Activated CD4-positive, alpha-beta T cell treated with anti-CD3 and anti-CD28 coated beads, Interleukin-2, amount 50 U/mL, for 4 hours (primary cell): ENCODE data around the gene MEIOSIN.

Source experiments
- DNase-seq, 2 experiments: peaks; one replicate each; pipeline ENCODE4 v3.0.0-alpha.2; 2020

Gene MEIOSIN

DNA sequence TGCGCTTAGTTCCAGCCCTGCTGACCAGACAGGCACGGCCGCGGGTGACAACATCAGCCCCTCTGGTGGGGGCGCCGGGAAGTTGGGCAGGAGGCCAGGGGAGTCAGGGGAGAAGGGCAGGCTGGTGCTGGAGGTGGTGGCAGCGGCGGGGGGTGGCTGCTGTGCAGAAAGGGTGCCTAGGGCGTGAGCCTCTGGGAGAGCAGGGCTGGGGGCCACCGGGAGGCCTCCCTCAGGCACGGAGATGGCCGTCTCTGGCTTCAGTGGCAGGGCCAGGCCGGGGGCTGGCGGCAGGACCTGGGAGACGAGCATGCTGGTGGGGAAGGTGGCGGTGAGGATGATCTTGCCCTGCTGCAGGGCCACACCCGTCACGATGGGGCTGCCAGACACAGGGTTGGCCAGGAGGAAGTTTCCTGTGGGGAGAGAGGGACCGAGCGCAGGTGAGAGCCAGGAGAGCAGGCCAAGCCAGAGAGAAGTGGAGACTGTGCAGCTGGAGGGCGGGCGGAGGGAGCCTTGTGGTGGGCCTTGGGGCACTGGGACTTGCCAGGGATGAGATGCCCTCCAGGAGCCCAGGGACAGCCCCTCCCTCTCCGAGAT is 32.6 kb downstream of the MEIOSIN start:
- DNase-seq: no peak

DNA sequence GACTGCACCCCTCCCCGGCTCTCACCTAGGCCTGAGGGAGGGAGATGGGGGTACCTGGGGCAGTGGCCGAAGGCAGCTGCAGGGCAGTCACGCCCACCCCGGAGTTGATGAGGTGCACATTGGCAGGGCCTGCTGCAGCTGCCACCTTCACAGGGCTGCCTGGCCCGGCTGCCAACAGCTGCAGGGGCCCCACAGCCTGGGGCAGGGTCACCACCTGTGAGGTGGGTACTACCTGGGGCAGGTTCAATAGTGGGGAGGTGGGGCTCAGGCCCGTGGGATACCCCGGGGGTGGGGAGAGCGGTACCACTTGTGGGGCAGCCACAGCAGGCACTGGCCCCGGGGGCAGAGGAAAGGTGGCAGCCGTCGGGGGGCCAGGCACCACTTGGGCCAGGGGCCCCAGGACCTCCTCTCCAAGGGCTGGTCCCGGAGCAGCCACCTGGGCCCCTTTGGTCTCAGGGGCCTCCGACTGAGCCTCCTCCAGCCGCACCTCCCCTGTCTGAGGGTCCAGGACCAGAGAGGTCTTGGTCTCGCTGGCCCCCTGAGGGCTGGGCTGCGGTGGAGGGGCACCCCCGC is 33.1 kb downstream of the MEIOSIN start:
- no peak for DNase-seq

DNA sequence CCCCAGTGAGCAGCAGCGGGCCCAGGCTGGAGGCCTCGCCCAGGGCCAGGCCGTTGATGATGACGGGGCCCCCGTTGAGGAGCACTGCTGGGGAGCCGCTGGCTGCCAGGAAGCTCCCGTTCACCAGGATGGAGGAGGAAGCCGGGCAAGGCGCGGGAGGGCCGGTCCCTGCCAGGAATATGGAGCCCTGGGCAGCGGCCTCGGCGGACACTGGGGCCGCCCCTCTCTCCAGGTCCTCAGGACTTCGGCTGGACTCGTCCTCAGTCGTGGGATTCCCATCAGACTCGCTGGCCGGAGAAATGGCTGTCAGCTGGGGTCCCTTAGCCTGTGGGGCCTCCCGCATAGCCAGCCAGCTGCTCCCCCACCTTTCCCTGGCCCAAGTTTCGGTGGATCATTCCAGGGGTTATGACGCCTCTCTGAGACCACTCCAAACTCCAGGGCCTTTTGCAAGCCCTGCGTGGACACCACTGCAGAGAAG is 33.7 kb downstream of the MEIOSIN start:
- no peak for DNase-seq

DNA sequence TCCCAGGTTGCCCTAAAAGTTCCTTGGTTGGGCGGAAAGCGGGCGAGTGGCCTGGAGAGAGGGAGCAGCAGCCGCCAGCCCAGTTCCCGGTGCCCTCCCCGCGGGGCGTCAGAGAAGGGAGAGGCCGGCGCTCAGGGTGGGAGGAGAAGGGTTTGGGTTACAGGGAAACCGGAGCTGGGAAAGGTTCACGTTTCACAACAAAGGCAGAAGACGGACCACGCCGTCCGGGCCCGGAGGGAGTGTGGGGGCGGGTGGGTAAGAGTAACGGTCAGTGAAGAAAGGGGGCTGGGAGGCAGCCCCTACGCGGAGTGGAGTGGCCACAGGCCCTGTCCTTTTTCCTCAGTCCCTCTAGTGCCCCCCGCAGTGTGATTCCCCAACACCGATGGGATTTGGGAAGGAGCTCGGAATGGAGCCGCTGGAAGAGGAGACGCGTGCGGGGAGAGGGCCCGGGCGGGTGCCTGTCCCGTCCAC is 34.2 kb downstream of the MEIOSIN start:
- DNase-seq: no peak

DNA sequence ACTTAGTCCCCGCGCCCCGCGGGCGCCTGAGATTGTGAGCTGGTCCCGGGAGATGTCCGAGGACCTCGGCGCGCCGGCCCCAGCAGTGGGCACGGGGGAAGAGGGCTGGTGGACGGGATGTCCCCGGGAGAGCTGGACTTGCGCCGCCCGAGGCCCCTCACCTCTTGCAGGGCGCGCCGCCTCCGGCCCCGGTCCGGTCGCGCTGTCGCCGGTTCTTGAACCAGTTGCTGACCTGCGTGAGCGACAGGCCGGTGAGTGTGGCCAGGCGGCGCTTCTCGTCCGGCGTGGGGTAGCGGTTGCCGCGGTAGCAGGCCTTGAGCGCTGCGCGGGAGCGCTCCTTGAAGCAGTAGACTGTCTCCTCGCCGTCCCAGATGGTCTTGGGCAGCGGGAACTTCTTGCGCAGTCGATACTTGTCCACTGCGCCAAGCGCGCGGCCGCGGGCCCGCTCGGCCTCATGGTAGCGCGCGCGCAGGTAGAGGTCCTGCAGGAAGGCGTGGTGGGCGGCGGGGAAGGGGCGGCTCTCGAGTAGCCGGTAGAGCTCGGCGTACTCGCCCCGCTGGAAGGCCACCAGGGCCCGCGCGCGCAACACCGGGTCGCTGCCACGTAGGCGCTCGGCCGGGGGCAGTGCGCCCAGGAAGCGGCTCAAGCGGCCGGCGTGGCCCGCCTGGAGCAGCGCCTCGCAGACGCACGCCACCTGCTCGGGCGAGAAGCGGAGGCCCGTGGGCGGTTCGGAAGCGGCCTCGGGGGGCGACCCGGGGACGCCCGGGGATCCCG is 34.8 kb downstream of the MEIOSIN start:
- no peak for DNase-seq

DNA sequence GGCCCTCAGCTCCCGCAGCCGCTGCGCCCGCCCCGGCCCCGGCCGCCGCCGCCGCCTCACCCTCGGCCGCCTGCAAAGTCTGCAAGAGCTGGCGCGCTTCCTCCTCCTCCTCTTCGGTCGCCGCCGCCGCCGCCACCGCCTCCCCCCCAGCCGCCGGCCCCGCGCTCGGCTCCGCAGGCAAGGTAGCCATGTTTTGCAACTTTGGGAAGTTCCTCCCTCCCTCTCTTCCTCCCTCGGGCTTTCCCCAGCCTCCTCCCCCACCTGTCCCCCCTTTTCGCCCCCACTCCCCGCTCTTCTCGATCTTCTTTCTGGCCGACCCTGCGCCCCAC is 35.4 kb downstream of the MEIOSIN start:
- DNase-seq: peak in 1 of 2 experiments; percentile 19

DNA sequence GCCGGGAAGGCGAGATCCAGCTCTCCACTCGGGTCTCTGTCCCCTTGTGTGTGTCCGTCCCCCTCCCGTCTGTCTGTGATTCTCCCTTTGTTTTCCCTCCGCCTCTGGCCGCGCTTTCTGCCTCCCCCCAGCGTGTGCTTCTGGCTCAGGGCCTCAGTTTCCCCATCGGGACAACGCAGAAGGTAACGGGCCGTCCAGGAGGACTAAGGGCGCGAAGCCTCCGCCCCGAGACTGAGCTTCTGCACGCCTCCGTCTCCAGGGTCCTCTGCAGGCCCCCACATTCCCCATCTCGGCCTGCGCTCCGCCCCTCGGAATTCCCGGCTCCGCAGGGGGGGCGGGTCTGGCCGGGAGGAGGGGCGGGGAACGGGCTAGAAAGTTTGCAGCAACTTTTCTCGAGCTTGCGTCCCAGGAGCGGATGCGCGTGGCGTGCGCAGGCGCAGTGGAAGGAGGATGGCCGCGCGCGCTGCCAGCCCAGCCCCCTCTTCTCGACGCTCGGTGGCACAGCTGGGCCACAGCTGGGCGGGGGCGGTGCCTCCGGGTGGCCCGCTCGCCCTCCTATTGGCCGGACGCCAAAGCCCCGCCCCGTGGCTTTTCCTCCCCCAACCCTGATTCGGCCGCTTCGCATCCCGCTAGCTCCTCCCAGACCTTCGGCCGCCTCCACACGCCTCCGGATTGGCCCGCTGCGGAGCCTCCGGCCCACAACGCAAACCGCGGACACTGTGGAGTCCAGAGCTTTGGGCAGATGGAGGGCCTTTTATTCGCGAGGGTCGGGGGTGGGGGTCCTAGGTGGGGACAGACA is 35.9 kb downstream of the MEIOSIN start, which contains the start of gene SIX5:
Gene SIX5 (minus strand): TSS at position 269 of the 799 bp plus-strand sequence. CDS start 408 bp downstream, outside the sequence.
- peak; percentile 89 to 90 for DNase-seq

DNA sequence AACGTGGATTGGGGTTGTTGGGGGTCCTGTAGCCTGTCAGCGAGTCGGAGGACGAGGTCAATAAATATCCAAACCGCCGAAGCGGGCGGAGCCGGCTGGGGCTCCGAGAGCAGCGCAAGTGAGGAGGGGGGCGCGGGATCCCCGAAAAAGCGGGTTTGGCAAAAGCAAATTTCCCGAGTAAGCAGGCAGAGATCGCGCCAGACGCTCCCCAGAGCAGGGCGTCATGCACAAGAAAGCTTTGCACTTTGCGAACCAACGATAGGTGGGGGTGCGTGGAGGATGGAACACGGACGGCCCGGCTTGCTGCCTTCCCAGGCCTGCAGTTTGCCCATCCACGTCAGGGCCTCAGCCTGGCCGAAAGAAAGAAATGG is 36.6 kb downstream of the MEIOSIN start:
- peak; percentile 52 to 55 for DNase-seq

DNA sequence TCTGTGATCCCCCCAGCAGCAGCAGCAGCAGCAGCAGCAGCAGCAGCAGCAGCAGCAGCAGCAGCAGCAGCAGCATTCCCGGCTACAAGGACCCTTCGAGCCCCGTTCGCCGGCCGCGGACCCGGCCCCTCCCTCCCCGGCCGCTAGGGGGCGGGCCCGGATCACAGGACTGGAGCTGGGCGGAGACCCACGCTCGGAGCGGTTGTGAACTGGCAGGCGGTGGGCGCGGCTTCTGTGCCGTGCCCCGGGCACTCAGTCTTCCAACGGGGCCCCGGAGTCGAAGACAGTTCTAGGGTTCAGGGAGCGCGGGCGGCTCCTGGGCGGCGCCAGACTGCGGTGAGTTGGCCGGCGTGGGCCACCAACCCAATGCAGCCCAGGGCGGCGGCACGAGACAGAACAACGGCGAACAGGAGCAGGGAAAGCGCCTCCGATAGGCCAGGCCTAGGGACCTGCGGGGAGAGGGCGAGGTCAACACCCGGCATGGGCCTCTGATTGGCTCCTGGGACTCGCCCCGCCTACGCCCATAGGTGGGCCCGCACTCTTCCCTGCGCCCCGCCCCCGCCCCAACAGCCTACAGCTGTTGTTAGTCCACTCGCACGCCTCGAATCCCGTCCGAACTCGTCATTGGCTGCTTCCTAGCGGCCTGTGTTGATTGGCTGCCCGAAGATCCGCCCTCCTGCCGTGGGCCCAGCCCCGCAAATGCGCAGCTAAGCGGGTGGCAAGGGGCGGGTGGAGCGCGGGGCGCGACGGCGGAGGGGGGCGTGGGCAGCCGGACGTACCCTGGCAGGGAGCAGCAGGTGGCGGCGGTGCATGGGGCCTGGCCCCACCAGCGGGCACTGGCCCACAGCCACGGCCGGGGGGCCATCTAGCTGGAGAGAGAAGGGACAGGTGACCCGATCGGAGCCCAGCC is 37.2 kb downstream of the MEIOSIN start:
- DNase-seq: peak; percentile 85 to 86

DNA sequence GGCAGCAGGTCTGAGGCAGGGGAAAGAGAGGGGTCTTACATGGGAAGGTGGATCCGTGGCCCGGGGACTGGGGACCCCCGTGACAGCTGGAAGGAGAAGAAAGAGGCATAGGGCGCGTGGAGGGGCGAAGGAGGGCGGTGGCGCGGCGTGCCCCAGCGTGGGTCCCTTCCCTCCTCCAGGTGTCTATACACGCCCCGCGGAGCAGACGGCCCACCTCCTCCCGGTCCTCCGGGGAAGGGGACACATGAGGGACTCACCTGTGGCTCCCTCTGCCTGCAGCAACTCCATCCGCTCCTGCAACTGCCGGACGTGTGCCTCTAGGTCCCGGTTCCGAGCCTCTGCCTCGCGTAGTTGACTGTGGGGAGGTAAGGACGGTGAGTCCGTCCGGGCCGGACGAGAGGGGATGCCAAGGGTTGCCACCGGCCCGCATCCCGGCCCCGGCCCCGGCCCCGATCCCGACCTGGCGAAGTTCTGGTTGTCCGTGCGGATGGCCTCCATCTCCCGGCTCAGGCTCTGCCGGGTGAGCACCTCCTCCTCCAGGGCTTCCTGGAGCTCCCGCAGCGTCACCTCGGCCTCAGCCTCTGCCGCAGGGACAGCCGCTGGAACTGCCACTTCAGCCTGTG is 38.2 kb downstream of the MEIOSIN start:
- no peak for DNase-seq

DNA sequence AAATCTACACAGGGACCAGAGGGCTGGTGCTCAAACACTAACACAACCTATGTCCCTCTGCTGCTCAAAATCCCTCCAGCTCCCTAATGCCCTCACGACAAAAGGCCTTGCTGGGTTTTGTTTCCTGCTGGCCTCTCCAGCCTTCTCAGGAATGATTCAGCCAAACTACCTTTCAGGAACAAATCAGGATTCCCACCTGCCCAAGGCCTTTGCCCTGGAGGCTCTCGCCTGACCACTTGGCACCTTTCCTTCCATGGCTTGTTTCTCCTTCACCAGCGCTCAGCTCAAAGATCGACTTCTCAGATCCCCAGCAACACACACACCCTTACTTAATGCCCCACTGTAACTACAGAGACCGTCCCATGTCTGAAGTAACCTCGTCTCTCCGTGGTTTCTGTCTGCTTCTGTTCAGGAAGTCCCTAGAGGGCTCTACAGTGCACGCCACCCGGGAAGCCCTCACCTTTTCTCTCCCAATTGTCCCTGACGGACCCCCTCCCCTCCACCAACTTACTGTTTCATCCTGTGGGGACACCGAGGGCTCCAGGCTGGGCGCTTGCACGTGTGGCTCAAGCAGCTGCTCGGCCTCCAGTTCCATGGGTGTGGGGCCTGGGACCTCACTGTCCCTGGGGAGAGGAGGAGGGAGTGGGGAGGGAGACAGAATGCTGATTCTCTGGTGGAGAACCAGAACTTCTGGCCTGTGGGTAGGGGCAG is 39.0 kb downstream of the MEIOSIN start:
- DNase-seq: no peak

DNA sequence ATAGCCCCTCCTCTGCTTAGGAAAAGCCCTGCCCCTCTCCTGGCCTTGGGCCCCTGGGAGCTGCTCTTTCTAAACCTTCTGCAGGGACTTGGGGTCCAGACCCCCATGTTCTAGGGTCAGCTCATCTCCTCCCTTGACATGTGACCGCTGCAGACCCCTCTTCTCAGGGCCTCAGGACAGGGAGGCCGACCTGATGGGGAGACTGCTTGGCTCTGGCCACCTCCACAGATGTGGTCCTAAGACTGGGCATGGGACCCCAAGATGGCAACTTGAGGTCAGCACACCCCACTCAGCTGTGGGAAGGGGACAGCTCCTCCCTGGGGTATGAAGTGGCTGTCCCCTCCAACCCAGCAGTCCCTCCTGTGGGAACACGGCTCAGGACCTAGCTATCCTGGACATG is 39.7 kb downstream of the MEIOSIN start:
- no peak for DNase-seq

DNA sequence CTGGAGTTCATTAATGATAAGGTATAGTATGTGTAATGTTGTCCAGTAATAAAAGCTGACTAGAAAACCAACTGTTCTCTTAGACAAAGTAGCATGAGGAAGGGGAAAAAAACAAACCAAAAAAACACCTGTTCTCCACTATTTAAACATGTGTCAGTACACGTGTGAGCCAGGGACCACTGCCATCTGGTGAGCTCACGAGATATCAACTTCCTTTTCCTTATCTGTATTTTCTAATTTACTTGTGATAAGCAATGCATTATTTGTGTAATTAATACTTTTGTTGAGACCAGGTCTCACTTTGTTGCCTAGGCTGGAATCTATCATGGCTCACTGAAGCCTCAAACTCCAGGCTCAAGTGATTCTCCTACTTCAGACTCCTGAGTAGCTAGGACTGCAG is 40.1 kb downstream of the MEIOSIN start:
- DNase-seq: no peak

DNA sequence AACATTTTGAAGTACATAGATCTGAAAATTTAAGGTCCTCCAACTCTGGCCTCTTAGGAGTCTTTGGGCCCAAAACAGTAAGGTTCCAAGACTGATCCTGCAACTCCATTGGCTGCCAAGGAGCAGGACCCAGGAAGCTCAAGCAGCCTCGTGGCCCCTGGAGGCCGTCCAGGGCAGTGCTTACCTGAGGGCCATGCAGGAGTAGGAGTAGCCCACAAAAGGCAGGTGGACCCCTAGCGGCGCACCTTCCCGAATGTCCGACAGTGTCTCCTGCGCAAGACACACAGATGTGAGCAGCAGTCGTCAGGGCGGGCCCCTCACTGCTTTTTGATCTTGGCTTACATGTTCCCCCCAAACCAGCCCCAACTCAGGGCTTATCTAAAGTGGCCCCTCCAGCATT is 41.5 kb downstream of the MEIOSIN start:
- no peak for DNase-seq

DNA sequence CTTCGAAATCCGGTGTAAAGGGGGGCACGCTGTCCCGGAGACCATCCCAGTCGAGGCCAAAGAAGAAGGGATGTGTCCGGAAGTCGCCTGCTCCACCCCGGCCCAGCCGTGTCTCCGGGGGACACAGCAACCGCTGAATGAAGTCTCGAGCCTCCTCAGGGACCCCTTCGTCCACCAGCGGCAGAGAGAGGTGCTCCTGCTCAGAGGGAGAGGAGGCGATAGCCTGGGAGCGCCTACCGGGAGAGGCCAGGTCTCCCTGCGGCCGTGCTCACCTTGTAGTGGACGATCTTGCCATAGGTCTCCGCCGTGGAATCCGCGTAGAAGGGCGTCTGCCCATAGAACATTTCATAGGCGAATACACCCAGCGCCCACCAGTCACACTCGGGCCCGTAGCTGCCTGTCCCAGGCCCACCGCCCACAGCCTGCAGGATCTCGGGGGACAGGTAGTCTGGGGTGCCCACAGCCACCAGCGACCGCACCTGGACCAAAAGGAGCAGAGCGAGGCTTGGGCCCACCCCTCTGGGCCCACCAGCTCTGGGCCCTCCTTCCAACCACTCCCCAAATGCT is 44.2 kb downstream of the MEIOSIN start:
- DNase-seq: no peak

DNA sequence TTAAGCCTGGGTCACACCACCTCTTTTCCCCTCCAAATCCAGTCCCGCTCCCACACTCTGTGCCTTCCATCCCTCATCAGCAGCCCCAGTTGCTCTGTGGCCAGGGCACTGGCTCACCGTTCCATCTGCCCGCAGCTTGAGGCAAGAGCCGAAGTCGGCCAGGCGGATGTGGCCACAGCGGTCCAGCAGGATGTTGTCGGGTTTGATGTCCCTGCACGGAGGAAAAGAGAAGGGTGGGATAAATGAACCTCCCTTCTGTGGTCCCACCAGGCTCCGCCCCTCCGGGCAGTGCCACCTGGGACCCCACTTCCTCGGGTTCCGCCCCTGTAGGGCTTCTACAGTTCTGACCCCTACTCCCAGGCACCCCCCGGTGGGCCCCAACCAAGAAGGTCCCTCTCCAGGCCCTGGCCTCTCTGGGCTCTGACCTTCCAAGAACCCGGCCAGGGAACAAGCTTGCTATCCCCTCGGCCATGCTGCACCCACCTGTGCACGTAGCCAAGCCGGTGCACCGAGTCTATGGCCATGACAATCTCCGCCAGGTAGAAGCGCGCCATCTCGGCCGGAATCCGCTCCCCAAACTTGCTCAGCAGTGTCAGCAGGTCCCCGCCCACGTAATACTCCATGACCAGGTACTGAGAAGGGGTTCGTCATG is 44.9 kb downstream of the MEIOSIN start:
- no peak for DNase-seq

DNA sequence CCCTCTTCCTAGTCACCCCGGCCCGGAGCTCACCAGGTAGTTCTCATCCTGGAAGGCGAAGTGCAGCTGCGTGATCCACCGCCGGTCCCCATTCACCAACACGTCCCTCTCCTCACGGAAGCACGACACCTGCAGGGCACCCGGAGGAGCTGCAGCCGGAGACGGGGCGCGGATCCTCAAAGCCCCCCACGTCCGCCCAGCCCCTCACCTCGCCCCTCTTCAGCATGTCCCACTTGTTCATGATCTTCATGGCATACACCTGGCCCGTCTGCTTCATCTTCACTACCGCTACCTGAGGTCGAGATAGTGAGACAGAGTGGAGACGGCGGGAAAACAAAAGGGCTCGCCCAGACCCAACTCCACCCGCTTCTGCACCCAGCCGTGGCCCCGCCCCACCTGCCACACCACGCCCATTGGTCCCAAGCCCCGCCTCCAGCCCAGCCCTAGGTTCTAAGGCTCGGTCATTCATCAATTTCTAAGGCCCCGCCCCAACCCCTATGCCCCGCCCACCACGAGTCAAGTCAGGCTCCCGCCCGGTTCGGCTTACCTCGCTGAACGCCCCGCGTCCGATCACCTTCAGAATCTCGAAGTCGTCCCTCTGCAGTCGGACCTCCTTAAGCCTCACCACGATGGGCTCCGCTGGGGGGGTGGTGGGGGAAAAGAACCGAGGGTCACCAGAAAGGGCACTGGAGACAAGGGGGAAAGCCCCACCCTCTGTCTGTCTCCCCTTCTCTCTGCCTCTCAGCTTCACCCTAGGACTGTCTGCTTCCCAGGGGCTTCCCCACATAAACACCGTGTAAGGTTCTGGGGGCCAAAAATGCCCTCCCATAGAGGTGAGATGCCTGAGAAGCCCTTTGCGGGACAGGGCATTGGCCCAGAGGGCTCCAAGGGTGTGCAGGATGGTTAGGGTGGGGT is 46.2 kb downstream of the MEIOSIN start:
- DNase-seq: peak; percentile 80 to 84

DNA sequence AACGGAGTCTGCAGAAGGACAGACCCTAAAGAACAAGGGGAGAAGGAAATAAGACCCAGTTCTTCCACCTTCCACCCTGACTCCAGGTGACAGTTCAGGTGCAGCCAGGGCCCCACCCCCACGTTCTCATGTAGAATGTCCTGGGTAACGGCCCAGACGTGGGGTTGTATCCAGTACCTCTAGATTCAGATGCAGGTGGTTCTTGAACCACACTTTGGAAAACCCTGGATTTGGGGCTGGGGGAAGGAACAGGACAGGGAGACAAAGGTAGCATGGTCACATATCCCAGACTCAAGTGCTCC is 46.9 kb downstream of the MEIOSIN start:
- DNase-seq: no peak
